Body of pancreas (tissue), 4 donors: Measurements from ENCODE around the gene C4orf36.

Experiments used
- POLR2A ChIP-seq, 3 donors: fragments of 450-650 bp; IDR thresholded peaks; one replicate each; pipeline ENCODE4 v1.6.1; 2016; ENCODE audit warnings: antibody characterized with exemption in 3 of 3, mild to moderate bottlenecking in 2 of 3
- TF ChIP-seq, protein P1 (sequence below), 7 experiments: fragments of 450-650 bp in 4 of 7; fragments of 200-600 bp in 3 of 7; sonication (generic) in 3 of 7; IDR thresholded peaks; one replicate each; pipeline ENCODE4 v1.5.1; 2016 to 2019; ENCODE audit warnings: antibody characterized with exemption in 7 of 7

DNA sequence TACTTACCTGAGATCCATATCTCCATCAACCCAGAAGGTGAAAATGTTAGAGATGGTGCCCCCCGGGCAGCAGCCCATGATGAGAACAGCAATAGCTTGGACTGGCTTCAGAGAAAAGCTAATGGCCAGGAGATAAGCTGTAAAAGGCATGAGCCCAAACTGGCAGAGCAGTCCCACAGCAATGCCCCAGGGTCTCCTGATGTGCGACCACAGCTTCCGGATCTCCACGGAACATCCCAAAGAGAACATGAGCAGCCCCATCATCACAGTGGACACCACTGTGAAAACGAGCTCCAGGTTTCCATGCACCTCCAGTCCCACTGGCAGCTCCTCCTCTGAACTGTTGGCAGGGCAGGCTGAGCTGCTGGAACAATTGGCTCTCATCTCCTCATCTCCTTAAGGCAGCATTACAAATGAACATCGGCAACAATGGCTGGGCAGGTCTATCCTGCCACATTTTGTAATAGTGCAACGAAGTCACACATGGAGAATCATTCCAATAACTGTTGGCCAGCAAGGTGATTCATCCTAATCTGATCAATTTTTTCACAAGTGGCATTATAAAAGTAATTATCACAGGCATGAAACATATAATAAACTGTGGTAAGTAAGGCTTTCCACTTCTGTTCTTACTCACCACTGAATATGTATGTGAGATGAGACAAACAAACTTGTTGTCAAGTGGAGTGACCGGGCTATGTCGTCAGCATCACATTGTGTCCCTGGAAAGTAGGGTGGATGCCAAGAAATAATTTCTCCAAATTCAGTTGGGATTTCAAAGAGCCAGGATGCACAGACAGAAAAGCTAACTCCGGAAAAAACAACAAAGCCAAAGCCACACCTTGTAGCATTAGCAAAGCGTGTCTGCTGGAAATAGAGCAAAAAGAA, 43.2 kb downstream of the C4orf36 start, which contains the start of gene SLC10A6:
- TF ChIP-seq, protein P1, sequence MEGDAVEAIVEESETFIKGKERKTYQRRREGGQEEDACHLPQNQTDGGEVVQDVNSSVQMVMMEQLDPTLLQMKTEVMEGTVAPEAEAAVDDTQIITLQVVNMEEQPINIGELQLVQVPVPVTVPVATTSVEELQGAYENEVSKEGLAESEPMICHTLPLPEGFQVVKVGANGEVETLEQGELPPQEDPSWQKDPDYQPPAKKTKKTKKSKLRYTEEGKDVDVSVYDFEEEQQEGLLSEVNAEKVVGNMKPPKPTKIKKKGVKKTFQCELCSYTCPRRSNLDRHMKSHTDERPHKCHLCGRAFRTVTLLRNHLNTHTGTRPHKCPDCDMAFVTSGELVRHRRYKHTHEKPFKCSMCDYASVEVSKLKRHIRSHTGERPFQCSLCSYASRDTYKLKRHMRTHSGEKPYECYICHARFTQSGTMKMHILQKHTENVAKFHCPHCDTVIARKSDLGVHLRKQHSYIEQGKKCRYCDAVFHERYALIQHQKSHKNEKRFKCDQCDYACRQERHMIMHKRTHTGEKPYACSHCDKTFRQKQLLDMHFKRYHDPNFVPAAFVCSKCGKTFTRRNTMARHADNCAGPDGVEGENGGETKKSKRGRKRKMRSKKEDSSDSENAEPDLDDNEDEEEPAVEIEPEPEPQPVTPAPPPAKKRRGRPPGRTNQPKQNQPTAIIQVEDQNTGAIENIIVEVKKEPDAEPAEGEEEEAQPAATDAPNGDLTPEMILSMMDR (IDR thresholded peaks at IDR 0.05), result no peak
- no peak for TF ChIP-seq POLR2A (IDR thresholded peaks at IDR 0.05)
